Left ventricle myocardium inferior (tissue), 1 donor: Measurements from ENCODE around the gene TAF13. TPM values are rescaled to one million over a fixed set of nuclear protein-coding genes. Genes with fewer than 3 reads are reported as not detected.

Experiments used
- DNase-seq: peaks from one replicate; pipeline ENCODE4 v3.0.0-alpha.2; 2020
- H3K27ac ChIP-seq: fragments of 200-600 bp; replicated peaks from 2 replicates; pipeline ENCODE4 v1.8.0; 2021
- H3K27me3 ChIP-seq: fragments of 200-600 bp; 2 replicates; pipeline ENCODE4 v1.8.0; 2021; ENCODE audit warnings: low read depth
- H3K36me3 ChIP-seq: fragments of 200-600 bp; 2 replicates; pipeline ENCODE4 v1.8.0; 2021
- H3K4me1 ChIP-seq: fragments of 200-600 bp; 2 replicates; pipeline ENCODE4 v1.8.0; 2021
- H3K4me3 ChIP-seq: fragments of 200-600 bp; 2 replicates; pipeline ENCODE4 v1.8.0; 2021; ENCODE audit warnings: mild to moderate bottlenecking, moderate library complexity
- H3K9me3 ChIP-seq: fragments of 200-600 bp; replicated peaks from 2 replicates; pipeline ENCODE4 v1.8.0; 2021
- CTCF ChIP-seq: fragments of 200-600 bp; IDR thresholded peaks from 2 replicates; pipeline ENCODE4 v1.8.0; 2021; ENCODE audit warnings: antibody characterized with exemption, mild to moderate bottlenecking, borderline replicate concordance
- intact Hi-C: fragments of 100-400 bp; cut with micrococcal nuclease; formaldehyde crosslinking; loops from one replicate; pipeline ENCODE4 v1.11.0; 2022
- total RNA-seq: library from RNA; stranded (reverse); fragmentation: NEBNext Ultra II Directional; extraction: Animal tissue kit (Norgen Biotek cat#: 25700); gene quantifications from one replicate; pipeline ENCODE4 v1.2.1, GENCODE V29; 2021
- donor health status: DM: no; HTN: yes; CAD: no; lungs with severe emphysema.

The TAF13 gene
- total RNA-seq, 1 donor from 2014 or later, result 71.6 TPM

- no peak overlapping the region for H3K27ac ChIP-seq
- TF ChIP-seq CTCF, result no peak
- intact Hi-C loops, result no loop called here
- peaks cover 7% of the 10 kb centered on the region for H3K4me1 ChIP-seq
- no peak overlapping the region for H3K4me3 ChIP-seq
- H3K27me3 ChIP-seq, result no peaks in the 10 kb centered on the region
- no peaks in the 10 kb centered on the region for H3K36me3 ChIP-seq
- no peak for DNase-seq
- H3K9me3 ChIP-seq, result no peaks in the 10 kb centered on the region
Measured at GRCh38 chr1:109046671-109047070, 29.1 kb downstream of the TAF13 start.

- H3K4me3 ChIP-seq, result no peak overlapping the region
- H3K27me3 ChIP-seq, result no peaks in the 10 kb centered on the region
- intact Hi-C loops, result no loop called here
- no peak overlapping the region for H3K27ac ChIP-seq
- H3K9me3 ChIP-seq, result no peaks in the 10 kb centered on the region
- H3K4me1 ChIP-seq, result peaks cover 17% of the 10 kb centered on the region
- H3K36me3 ChIP-seq, result no peaks in the 10 kb centered on the region
- no peak for DNase-seq
- TF ChIP-seq CTCF, result no peak
Measured at GRCh38 chr1:109045595-109045994, 30.2 kb downstream of the TAF13 start.

- H3K27me3 ChIP-seq, result no peaks in the 10 kb centered on the region
- H3K27ac ChIP-seq, result peak within 1 kb of the TSS; percentile 93
- peak; percentile 95 for DNase-seq
- no peaks in the 10 kb centered on the region for H3K9me3 ChIP-seq
- intact Hi-C loops, result no loop called here
- H3K4me3 ChIP-seq, result peak within 1 kb of the TSS; percentile 100
- H3K4me1 ChIP-seq, result peaks cover 30% of the 10 kb centered on the region
- H3K36me3 ChIP-seq, result no peaks in the 10 kb centered on the region
- peak; percentile 8 for TF ChIP-seq CTCF
Measured at GRCh38 chr1:109041621-109042468, 34.0 kb downstream of the TAF13 start, which contains the start of gene WDR47. TSS of gene WDR47 (minus strand) at chr1:109042102. CDS start at chr1:109023512, 18,590 bp downstream.

GRCh38 chr1:109040989-109041620, 34.7 kb downstream of the TAF13 start:
- peak overlapping the region; percentile 93 for H3K27ac ChIP-seq
- no peaks in the 10 kb centered on the region for H3K36me3 ChIP-seq
- no peak for TF ChIP-seq CTCF
- DNase-seq, result peak; percentile 28
- peak overlapping the region; percentile 100 for H3K4me3 ChIP-seq
- intact Hi-C loops, result no loop called here
- no peaks in the 10 kb centered on the region for H3K27me3 ChIP-seq
- H3K9me3 ChIP-seq, result no peaks in the 10 kb centered on the region
- H3K4me1 ChIP-seq, result peaks cover 30% of the 10 kb centered on the region

GRCh38 chr1:109040627-109040988, 35.2 kb downstream of the TAF13 start:
- Histone ChIP-seq H3K9me3 (no peaks in the 10 kb centered on the region), H3K27ac (peak overlapping the region; percentile 93), H3K4me1 (peaks cover 30% of the 10 kb centered on the region), H3K27me3 (no peaks in the 10 kb centered on the region), H3K36me3 (no peaks in the 10 kb centered on the region), H3K4me3 (peak overlapping the region; percentile 100)
- intact Hi-C loops, result no loop called here
- DNase-seq, result no peak
- TF ChIP-seq CTCF, result no peak
